Chondrocyte (in vitro differentiated cells): ENCODE results near the gene C2orf69. TPM values are rescaled to one million over a fixed set of nuclear protein-coding genes. Genes with fewer than 3 reads are reported as not detected.

ENCODE experiments used
- DNase-seq: peaks from one replicate; pipeline ENCODE4 v3.0.0; 2021; ENCODE audit warnings: mixed read lengths, low spot score
- H3K27ac Mint-ChIP-seq: one replicate; pipeline ENCODE4 v1.8.0; 2021; ENCODE audit warnings: mild to moderate bottlenecking, moderate library complexity, mixed read lengths; ENCODE audit not compliant: unreplicated experiment
- H3K27me3 Mint-ChIP-seq: 2 replicates; pipeline ENCODE4 v1.8.0; 2021; ENCODE audit warnings: low read depth, mixed read lengths
- H3K36me3 Mint-ChIP-seq: 2 replicates; pipeline ENCODE4 v1.8.0; 2021; ENCODE audit warnings: low read depth, mixed read lengths
- H3K4me1 Mint-ChIP-seq: 2 replicates; pipeline ENCODE4 v1.8.0; 2021; ENCODE audit warnings: low read depth, mild to moderate bottlenecking, mixed read lengths
- H3K4me3 Mint-ChIP-seq: one replicate; pipeline ENCODE4 v1.8.0; 2021; ENCODE audit warnings: mild to moderate bottlenecking, moderate library complexity, mixed read lengths; ENCODE audit not compliant: unreplicated experiment
- H3K9me3 Mint-ChIP-seq: 2 replicates; pipeline ENCODE4 v1.8.0; 2021; ENCODE audit warnings: low read depth, mixed read lengths
- CTCF ChIP-seq: fragments of 200-600 bp; sonication (generic); IDR thresholded peaks from 2 replicates; pipeline ENCODE4 v1.5.0; 2021; ENCODE audit warnings: antibody characterized with exemption, mild to moderate bottlenecking, moderate library complexity
- total RNA-seq: library from RNA; stranded (reverse); gene quantifications from 3 replicates; pipeline ENCODE4 v1.2.1, GENCODE V29; 2021

Gene C2orf69
- total RNA-seq, 1 donor from 2014 or later, result 9.8 TPM

DNA sequence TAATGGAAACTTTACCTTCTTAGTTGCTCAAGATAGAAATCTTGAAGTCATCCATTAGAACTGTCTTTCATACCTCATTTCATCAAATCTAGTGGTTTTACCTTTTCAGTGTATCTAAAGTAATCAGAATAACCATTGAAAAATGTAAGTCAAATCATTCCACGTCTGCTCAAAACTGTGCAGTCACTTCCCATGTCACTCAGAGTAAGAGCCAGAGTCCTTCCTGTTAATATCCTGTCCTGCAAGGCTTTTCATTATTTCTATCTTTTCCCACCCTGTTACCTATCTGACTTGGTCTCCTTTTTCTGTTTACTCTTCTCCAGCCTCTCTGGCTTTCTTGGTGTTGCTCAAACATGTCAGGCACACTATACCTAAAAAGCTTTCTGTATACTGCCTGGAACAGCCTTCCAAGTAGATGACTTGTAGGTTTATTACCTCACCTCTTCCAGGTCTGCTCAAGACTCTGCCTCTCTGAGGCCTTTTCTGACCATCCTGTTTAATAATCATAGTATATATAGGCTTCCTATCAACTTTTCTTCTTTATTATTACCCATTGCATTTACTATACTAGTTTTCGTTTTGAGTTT lies 3.4 kb downstream of the C2orf69 start:
- no peaks in the 10 kb centered on the region for H3K27me3 Mint-ChIP-seq
- no peak for DNase-seq
- H3K27ac Mint-ChIP-seq, result peak overlapping the region; percentile 3
- H3K36me3 Mint-ChIP-seq, result peaks cover 10% of the 10 kb centered on the region
- H3K4me1 Mint-ChIP-seq, result peaks cover 36% of the 10 kb centered on the region
- H3K4me3 Mint-ChIP-seq, result no peak overlapping the region
- no peak for TF ChIP-seq CTCF
- no peaks in the 10 kb centered on the region for H3K9me3 Mint-ChIP-seq

- H3K4me3 Mint-ChIP-seq, result no peak overlapping the region
- H3K36me3 Mint-ChIP-seq, result peaks cover 10% of the 10 kb centered on the region
- H3K4me1 Mint-ChIP-seq, result peaks cover 26% of the 10 kb centered on the region
- no peaks in the 10 kb centered on the region for H3K27me3 Mint-ChIP-seq
- H3K27ac Mint-ChIP-seq, result no peak overlapping the region
- DNase-seq, result no peak
- TF ChIP-seq CTCF, result no peak
- no peaks in the 10 kb centered on the region for H3K9me3 Mint-ChIP-seq
Measured at GRCh38 chr2:199916980-199917379, 5.9 kb downstream of the C2orf69 start.

DNA sequence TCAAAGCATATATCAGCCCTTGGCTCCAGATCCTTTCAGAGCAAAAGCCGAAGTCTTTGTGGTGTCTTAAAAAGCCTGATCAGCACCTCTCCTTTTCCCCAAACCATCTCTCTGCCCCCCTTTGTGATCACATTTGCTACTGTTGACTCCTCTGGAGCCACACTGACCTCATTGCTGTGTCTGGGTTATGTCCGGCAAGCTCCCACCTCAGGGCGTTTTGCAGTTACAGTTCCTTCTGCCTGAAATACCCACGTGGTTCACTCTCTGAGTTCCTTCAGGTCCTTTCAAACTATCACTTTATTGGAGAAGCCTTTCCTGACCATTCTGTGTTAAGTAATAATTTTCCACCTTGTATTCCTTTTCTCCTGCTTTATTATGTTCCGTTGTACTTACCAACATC lies 11.8 kb downstream of the C2orf69 start:
- no peaks in the 10 kb centered on the region for H3K9me3 Mint-ChIP-seq
- no peak for DNase-seq
- H3K27ac Mint-ChIP-seq, result peak overlapping the region; percentile 78
- H3K4me1 Mint-ChIP-seq, result peaks cover 30% of the 10 kb centered on the region
- no peak for TF ChIP-seq CTCF
- H3K36me3 Mint-ChIP-seq, result peaks cover 5% of the 10 kb centered on the region
- peak overlapping the region; percentile 46 for H3K4me3 Mint-ChIP-seq
- no peaks in the 10 kb centered on the region for H3K27me3 Mint-ChIP-seq

- no peak for TF ChIP-seq CTCF
- no peak overlapping the region for H3K4me3 Mint-ChIP-seq
- H3K27me3 Mint-ChIP-seq, result no peaks in the 10 kb centered on the region
- peaks cover under 1% of the 10 kb centered on the region for H3K36me3 Mint-ChIP-seq
- H3K27ac Mint-ChIP-seq, result no peak overlapping the region
- peaks cover 30% of the 10 kb centered on the region for H3K4me1 Mint-ChIP-seq
- DNase-seq, result no peak
- H3K9me3 Mint-ChIP-seq, result no peaks in the 10 kb centered on the region
Measured at GRCh38 chr2:199923924-199924323, 12.8 kb downstream of the C2orf69 start.

GRCh38 chr2:199926806-199927205 lies 15.7 kb downstream of the C2orf69 start:
- Mint-ChIP-seq H3K4me1 (peaks cover 30% of the 10 kb centered on the region), H3K9me3 (no peaks in the 10 kb centered on the region), H3K36me3 (peaks cover 2% of the 10 kb centered on the region), H3K27ac (no peak overlapping the region), H3K27me3 (no peaks in the 10 kb centered on the region), H3K4me3 (no peak overlapping the region)
- no peak for TF ChIP-seq CTCF
- DNase-seq, result no peak
